Prostate gland (tissue), 2 donors: ENCODE results near the gene LRRC71.

Source experiments
- CTCF ChIP-seq, 4 experiments: fragments of 200-600 bp in 2 of 4; fragments of 450-650 bp in 2 of 4; sonication (generic) in 2 of 4; IDR thresholded peaks; 1 replicate in 3 of 4; 2 replicates in 1 of 4; pipeline ENCODE4 v1.5.1; 2016 to 2019; ENCODE audit warnings: antibody characterized with exemption in 4 of 4, mild to moderate bottlenecking in 2 of 4, moderate library complexity in 2 of 4
- POLR2A ChIP-seq: fragments of 450-650 bp; IDR thresholded peaks from one replicate; pipeline ENCODE4 v1.6.1; 2016; ENCODE audit warnings: antibody characterized with exemption, mild to moderate bottlenecking
- POLR2AphosphoS5 ChIP-seq: sonication (generic); formaldehyde crosslinking; IDR thresholded peaks from one replicate; pipeline ENCODE4 v1.6.1; 2017; ENCODE audit warnings: antibody characterized with exemption

GRCh38 chr1:156948708-156949107, 28.3 kb downstream of the LRRC71 start:
- TF ChIP-seq POLR2A, result no peak
- TF ChIP-seq POLR2AphosphoS5, result no peak
- TF ChIP-seq CTCF (IDR thresholded peaks at IDR 0.05), result no peak
